Ramos (cell line): Measurements from ENCODE around the gene GPC5.
"Not testable (repeated sequence)": the region's sequence is repeated elsewhere in the genome, so short reads cannot be mapped to it uniquely, and the experiment has no call there.

Experiments
- in situ Hi-C: fragments of 300-500 bp; cut with MboI; formaldehyde crosslinking; loops from one replicate; pipeline ENCODE4 v1.14.3; 2022; ENCODE audit warnings: low sequenced_read_pairs; ENCODE audit not compliant: unreplicated experiment

The GPC5 gene

DNA sequence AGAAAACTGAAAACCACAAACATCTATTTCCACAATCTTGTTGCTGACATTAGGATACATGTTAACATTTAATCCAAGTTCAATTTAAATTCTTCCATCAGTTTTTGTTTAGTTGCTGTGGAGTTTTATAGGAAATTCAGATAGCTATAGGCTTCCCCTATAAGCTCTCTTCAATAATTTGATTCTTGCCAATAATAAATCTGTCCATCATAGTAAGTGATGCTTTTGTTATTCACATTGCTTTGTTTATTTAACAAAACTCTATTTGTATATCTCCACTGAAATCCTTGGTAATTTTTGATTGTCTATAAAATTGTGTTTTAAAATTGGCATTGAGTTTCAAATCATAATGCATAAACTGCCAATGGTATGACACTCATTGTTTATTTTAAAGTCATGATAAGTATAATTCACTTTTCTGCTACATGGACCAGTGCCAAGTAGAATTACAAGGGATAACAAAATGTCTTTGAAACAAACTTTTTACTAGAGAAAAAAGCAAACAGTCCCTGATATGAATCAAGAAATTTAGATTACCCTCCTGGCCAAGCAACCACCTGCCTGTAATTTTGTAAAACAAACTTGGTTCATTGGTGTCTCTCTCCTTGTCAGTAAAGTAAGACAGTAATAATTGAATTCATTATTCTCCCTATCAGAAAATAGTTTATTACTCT lies 1250.9 kb downstream of the GPC5 start:
- in situ Hi-C loops, result no loop called here

- in situ Hi-C loops, result no loop called here
These were observed 1257.7 kb downstream of the GPC5 start for GRCh38 chr13:92656103-92656502.

GRCh38 chr13:92656648-92657047 lies 1258.2 kb downstream of the GPC5 start:
- in situ Hi-C loops, result no loop called here

DNA sequence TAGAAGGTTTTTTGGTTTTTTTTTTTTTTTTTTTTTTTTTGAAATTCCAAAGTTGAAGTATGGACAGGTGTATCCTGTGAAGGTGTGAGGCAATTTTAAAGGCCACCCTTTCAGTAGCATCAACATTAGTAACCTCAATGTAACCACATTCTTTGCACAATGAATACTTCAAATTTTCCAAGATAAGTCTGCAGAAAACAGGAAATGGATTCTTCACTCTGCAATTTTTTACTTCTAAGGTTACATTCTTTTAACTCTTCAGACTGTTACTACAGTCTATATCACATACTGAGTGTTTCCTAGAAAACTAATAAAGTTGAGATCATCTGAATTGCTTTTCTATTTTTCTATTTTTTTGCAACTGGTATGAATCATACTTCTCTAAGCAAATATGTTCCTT lies 1259.1 kb downstream of the GPC5 start:
- in situ Hi-C loops, result no loop called here

- in situ Hi-C loops, result no loop called here
These were observed 1259.9 kb downstream of the GPC5 start for GRCh38 chr13:92658293-92658692.

- in situ Hi-C loops, result no loop called here
These were observed 1263.0 kb downstream of the GPC5 start for GRCh38 chr13:92661406-92661805.

GRCh38 chr13:92668157-92668556 lies 1269.7 kb downstream of the GPC5 start:
- in situ Hi-C loops, result no loop called here

GRCh38 chr13:92670096-92670495 lies 1271.7 kb downstream of the GPC5 start:
- in situ Hi-C loops, result no loop called here

DNA sequence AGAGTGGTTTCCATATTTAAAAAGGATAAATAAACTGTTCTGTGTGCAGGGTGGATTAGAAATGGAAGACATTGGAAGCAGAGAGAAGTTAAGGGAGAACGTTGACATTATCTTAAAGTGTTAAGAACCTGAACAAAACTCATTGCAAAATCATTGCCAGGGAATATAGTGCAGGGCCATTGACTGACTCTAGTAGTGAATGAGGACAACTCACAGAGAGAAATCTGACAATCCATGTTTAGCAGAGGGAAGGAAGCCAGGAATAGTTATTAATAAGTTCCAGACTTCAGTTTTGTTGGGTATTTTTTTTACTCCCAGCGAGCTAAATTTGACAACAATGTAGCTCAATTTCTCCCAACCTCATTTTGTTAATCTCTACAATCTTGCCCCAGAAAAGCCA lies 1273.4 kb downstream of the GPC5 start:
- in situ Hi-C loops, result no loop called here

DNA sequence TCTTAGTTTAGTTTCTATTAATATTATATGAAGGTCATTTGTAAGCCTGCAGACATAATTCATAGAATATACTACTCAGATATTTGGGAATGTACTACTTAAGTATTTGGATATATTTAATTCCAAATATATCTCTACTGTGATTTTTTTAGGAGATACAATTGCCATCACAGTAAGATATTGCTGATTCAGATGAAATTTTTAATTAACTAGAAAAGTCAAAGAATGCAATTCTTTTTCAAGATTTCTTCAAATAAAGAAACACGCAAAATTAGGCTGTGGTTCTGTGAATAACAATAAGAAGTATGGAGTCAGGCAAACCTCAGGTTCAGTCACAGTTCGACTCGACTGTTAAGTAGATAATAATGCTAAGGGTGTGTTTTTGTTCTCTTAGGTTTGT lies 1277.8 kb downstream of the GPC5 start:
- in situ Hi-C loops, result no loop called here

DNA sequence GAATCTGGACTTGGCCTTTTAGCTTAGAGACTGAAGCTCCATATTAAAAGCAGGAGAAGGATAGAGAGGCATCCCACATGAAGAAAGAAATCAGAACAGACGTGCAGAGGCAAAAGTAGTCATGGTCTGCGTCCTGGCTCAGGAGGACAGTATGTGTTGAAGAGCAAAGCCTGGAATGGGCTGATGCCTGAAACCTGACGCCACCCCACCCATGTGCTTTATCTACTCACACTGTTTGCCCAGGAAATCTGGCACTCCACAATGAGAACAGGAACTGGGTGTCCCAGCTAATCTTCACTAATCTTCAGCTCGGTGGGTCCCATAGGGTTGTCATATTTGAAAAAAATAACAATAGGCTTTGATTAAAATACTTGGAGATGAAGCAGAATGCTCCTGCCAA lies 1279.2 kb downstream of the GPC5 start:
- in situ Hi-C loops, result no loop called here

DNA sequence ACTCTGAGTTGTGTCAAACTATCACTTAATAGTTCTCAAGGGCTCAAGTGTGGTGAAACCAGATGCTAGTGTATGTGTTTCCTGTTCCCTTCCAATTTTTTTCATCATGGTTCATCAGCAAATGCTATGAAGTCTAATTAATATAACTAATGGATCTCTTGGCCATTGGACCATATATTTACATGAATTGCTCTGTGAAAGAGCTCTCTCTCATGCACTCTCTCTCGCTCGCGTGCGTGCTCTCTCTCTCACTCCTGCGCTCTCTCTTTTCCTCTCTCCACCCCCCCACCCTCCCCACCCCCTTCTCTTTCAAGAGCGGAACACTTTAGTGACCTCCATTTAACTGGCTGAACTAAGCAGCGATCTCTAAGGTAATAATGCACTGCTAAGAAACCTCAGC lies 1281.2 kb downstream of the GPC5 start:
- in situ Hi-C loops, result no loop called here

DNA sequence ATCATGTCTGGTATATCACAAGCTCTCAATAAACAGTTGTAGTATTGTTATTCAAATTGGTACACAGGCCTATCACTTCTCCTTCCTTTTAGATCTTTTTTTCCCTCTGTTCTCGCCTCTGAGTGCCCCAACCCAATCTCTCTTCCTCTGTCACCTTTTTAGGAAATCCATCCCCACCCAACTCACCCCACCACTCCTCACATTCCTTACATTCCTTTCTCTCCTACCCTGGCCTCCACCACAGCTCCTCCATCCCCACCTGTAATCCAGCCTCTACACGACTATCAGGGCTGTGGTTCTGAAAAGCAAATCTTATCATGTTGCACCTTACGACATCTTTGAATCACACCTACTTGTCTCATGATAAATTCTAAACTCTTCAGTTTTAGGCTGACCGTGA lies 1282.8 kb downstream of the GPC5 start:
- in situ Hi-C loops, result no loop called here

- in situ Hi-C loops, result no loop called here
These were observed 1284.6 kb downstream of the GPC5 start for GRCh38 chr13:92682832-92683517.

DNA sequence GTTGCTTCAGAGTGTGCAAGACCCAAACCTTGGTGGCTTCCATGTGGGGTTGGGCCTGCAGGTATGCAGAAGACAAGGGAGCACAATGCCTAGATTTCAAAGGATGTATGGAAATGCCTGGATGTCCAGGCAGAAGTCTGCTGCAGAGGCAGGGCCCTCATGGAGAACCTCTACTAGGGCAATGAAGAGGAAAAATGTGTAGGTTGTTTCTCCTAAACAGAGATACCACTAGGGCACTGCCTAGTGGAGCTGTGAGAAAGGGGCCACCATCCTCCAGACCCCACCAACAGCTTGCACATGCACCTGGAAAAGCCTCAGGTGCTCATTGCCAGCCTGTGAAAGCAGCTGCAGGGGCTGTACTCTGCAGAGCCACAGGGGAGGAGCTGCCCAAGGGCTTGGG lies 1295.6 kb downstream of the GPC5 start:
- in situ Hi-C loops, result no loop called here

GRCh38 chr13:92695827-92696226 lies 1297.4 kb downstream of the GPC5 start:
- in situ Hi-C loops, result not testable (repeated sequence)

GRCh38 chr13:92716749-92717148 lies 1318.3 kb downstream of the GPC5 start:
- in situ Hi-C loops, result no loop called here

GRCh38 chr13:92717857-92718256 lies 1319.4 kb downstream of the GPC5 start:
- in situ Hi-C loops, result no loop called here

- in situ Hi-C loops, result no loop called here
These were observed 1321.4 kb downstream of the GPC5 start for GRCh38 chr13:92719868-92720267.

DNA sequence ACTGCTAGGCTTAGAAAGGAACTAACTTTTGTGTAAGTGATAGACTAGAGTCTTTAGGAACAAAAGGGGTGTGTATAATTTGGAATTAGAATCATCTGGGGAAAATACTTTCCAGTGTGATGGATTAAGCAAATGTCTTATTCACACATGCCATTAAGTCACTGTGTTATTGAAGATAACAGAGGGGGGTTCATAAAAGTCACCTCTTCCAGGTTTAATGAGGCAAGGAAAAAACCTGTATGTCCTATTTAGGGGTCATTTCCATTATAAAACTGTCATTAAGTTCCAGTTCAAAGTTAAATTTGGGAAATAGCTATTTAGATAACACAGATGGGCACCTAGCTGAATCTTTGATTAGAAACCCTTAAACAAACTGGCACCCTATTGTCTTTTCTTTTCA lies 1323.2 kb downstream of the GPC5 start:
- in situ Hi-C loops, result no loop called here

DNA sequence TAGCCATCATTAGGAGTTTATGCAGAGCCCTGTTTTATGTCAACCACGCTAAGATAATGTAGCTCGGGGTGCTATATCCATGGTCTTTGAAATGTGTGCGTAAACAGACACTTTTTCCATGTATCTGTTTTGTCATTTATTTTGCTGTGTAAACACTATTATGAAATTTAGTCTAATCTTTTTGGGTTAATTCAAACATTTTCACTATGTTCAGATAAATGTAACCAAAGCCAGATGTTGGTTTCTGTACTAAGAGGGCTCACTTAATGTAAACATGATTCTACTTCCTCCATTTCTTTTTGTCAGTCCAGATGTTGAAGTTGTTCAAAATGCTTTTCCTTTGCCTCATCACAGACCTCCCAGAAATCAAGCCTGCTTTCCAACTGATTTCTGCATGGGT lies 1328.7 kb downstream of the GPC5 start:
- in situ Hi-C loops, result no loop called here

DNA sequence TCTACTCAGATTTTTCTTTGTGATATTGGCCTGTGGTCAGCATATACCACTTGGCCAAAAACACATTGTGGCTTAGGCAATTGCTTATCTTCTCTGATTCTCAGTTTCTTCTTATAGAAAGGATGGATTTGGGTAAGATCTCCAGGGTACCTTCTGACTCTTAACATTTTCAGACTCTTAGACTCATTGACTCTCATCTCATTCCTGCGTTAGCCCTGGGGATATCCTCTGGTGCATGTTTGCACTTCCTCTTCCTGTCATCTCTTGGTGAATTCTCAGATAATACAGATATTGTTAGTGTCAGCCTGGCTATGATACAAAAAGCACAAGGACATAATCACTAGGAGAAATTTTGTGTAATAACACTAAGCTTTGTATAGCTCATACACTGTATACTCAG lies 1335.6 kb downstream of the GPC5 start:
- in situ Hi-C loops, result no loop called here
